ENCODE results near the gene RUSC2.

RUSC2 gene

DNA sequence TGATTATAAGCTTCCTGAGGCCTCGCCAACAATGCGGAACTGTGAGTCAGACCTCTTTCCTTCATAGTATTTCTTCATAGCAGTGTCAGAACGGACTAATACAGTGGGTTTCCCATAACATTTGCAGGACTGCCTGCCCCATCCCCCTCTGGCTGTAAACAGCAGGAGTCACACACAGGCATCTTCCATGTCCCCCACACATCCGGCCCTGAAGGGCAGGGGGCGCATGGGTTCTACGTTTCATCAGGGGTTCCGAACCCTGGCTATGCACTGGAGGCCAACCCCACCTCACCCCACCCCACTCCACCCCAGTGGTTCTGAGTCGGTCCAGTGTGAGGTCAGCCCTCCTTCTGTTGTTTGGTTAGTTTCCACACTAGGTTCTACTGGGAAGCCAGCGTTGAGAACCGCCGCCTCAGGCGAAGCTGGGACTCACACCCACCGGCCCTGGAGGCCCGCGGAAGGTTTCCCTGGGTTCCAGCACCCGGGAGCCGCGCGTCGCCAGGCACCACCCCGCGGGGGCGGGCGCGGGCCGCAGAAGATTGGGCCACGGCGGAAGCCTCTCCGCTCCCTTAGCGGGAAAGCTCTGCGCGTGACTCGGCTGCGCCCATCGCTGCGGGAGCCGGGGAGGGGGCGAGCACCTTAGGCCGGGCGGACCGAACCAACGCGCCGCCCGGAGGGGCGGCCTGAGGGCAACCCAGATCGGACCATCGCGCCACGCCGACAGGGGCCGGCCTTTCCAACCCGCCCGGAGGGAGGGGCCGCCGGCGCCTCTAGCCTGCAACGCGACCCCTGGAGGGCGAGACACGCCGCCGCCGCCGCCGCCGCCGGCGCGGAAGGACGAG, at the start of gene RUSC2:
Gene RUSC2 (plus strand): TSS at position 799 of the 842 bp plus-strand sequence. CDS start 56,411 bp downstream, outside the sequence.
- no peak for DNase-seq (ENCODE audit: low read depth)
- H3K4me3 ChIP-seq (ENCODE audit: low read depth, low read length) = peak within 1 kb of the TSS; percentile 54
- peak; percentile 15 for TF ChIP-seq CTCF (IDR thresholded peaks at IDR 0.05; ENCODE audit: low read depth, low read length, missing control alignments)

- no peak for DNase-seq (ENCODE audit: low read depth)
- no peak overlapping the region for H3K4me3 ChIP-seq (ENCODE audit: low read depth, low read length)
- no peak for TF ChIP-seq CTCF (IDR thresholded peaks at IDR 0.05; ENCODE audit: low read depth, low read length, missing control alignments)
These were observed 43.9 kb upstream of the RUSC2 start for GRCh38 chr9:35446012-35446411.

- no peak for TF ChIP-seq CTCF (IDR thresholded peaks at IDR 0.05; ENCODE audit: low read depth, low read length, missing control alignments)
- H3K4me3 ChIP-seq (ENCODE audit: low read depth, low read length) = no peak overlapping the region
- DNase-seq (ENCODE audit: low read depth) = no peak
These were observed 41.4 kb upstream of the RUSC2 start for GRCh38 chr9:35448496-35448895.

- peak; percentile 19 for TF ChIP-seq CTCF (IDR thresholded peaks at IDR 0.05; ENCODE audit: low read depth, low read length, missing control alignments)
- DNase-seq (ENCODE audit: low read depth) = no peak
- no peak overlapping the region for H3K4me3 ChIP-seq (ENCODE audit: low read depth, low read length)
These were observed 37.4 kb upstream of the RUSC2 start for GRCh38 chr9:35452481-35452880.

GRCh38 chr9:35453786-35454185, 36.1 kb upstream of the RUSC2 start:
- H3K4me3 ChIP-seq (ENCODE audit: low read depth, low read length) = no peak overlapping the region
- no peak for TF ChIP-seq CTCF (IDR thresholded peaks at IDR 0.05; ENCODE audit: low read depth, low read length, missing control alignments)
- DNase-seq (ENCODE audit: low read depth) = no peak

DNA sequence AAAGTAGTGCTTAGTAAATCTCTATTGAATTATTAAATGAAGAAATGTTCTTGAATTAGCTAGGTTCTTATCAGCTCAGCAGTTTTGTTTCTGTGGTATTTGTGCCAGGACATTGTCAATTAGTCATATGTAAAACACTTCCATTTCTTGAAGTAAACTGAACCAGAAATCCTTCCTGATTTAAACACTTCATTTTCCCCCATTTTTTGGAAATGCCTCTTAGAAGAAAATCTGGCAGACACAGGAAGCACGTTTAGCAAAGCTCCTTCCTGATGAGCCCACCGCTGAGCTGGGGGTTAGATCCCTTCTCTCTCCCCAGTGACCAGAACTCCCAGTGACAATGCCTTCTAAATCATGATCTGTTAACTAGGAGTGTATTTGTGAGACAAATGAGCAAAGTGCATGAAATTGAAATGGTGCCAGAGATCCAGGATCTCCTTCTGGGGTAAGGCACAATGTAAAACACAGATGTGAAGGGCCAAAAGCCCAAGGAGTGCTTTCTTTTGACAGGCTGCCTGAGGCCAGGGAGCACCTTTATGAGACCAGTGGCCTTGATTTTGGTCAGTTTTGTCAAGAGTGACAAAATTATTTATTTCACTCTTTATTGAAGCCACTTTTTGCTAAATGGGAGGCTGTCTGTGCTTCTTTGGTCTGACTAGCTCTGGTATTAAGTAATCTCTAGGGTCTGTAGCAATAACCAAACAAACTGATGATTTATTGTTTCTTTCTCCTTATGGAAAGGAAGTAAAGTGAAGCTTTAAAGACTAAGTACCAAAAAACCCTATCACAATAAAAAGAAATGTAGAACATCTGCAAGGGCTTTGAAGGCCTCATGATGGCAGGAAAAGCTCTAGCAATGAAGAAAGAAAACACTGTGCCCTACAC, 25.5 kb upstream of the RUSC2 start:
- no peak for TF ChIP-seq CTCF (IDR thresholded peaks at IDR 0.05; ENCODE audit: low read depth, low read length, missing control alignments)
- DNase-seq (ENCODE audit: low read depth) = no peak
- H3K4me3 ChIP-seq (ENCODE audit: low read depth, low read length) = no peak overlapping the region

Measured in GM12864 (cell line).